D721Med (cell line): ENCODE data around the gene CDHR5.

Experiments used
- DNase-seq: peaks from one replicate; pipeline ENCODE4 v3.0.0; 2011; ENCODE audit warnings: low spot score; ENCODE audit not compliant: insufficient read length
- FAIRE-seq: peaks from 2 replicates; lab custom pipeline; 2011; peaks lifted over from hg19 to GRCh38; lab: Jason Lieb, UNC
- CTCF ChIP-seq: IDR thresholded peaks from 2 replicates; pipeline ENCODE4 v1.5.1; 2012; ENCODE audit warnings: mild to moderate bottlenecking, control low read depth; ENCODE audit not compliant: insufficient read depth; ENCODE audit errors: missing control alignments

CDHR5 gene

GRCh38 chr11:568306-569157 lies 56.2 kb downstream of the CDHR5 start:
- no peak for FAIRE-seq
- no peak for TF ChIP-seq CTCF
- DNase-seq: peak; percentile 80

DNA sequence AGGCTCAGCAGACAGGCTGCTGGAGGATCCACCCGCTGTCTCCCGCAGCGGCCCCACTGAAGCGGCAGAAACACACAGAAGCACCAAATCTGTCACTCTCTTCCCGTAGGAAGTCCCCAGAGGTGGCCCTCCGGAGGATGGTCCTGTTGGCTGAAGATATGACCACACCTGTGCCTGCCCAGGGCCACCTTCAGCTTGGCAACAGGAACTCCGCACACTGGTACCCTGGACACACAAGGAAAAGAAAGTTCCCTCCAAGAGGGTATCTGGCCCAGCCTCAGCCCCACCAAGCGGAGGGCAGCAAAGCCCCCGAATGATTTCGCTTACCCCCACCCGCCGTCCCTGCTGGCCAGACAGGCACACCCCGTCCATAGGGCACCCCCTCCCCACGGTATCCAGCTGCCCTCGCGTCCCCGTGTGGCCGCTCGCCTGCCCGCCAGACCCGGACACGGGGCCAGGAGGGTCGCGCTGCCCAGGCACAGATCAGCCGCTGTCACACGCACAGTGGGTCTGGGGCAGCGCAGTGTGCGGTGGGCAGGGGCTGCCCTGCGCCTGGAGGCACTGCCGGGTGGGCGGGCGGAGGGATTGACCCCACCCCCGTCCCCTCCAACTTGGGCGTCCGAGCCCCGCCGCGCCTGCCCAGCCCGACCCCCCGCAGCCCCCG lies 57.0 kb downstream of the CDHR5 start:
- no peak for TF ChIP-seq CTCF
- DNase-seq (no peak), FAIRE-seq (no peak)

DNA sequence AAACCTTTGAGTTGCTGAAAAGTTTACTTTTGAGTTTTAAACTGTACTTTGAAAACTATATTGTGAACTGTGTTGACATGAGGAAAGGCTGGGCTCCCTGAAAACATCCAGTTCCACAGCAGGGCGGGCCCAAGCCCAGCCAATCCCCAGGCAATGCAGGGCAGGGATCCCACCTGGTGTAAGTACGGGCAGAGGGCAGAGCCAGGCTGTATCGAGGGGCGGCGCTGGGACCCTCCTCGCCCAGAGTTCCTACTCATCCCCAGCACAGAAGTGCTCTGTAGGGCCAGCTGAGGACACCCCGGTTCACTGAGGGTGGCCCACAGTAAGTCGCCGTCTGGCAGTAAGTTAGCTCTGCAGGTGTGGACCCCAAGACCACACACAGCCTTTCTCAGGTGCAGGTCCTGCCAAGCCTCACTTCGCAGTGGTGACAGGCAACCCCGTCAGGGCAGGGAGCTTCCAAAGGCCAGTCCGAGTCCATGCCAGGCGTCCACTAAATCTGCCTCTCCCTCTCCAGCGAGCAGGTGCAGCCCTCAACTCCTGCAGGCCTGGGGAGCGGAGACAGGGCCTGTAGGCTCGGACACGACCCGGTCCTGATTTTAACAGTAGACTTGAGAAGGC lies 57.6 kb downstream of the CDHR5 start:
- DNase-seq (no peak), FAIRE-seq (no peak)
- TF ChIP-seq CTCF: no peak
